ENCODE results near the gene CASKIN2.
"Not testable (repeated sequence)": the region's sequence is repeated elsewhere in the genome, so short reads cannot be mapped to it uniquely, and the experiment has no call there.

CASKIN2 gene

DNA sequence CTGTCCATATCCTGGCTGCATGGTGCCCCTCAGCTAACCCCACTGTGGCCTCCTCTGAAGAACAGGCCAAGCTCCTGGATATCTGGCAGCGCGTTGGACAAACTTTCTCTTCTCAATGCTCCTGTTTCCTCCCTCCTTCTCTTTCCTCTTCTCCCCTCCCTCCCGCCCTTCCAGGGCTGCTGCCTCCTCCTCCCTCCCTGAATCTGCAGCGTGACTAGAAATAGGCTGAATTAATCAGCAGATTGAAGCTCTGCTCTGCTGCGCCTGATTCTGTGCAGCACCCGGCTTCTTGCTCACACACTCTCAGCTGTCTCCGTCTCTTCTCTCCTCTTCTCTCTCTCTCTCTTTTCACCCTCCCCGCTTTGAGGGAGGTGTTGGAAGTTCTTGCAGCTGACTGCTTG is 39.1 kb downstream of the CASKIN2 start:
- FAIRE-seq (no peak), DNase-seq (ENCODE audit: insufficient read length, low spot score) (no peak)

DNA sequence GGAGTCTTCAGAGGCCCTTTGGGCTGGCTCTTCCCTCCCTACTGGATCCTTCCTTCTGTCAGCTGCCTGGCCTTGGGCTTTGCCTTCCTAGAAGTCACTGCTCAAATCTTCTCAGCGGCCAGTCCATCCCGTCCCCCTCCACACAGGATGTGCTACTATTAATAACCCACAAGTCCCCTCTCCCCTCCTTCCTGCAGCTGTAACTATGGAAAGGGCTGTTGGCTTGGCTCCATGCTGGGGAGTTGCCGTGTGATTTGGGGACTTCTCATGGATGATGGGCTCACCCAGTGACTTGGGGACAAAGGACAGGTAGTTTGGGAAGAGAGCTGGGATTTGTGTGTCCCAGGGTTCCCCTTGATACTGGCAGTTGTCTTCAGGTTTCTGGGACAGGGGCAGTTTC is 39.5 kb downstream of the CASKIN2 start:
- FAIRE-seq (no peak), DNase-seq (ENCODE audit: insufficient read length, low spot score) (no peak)

DNA sequence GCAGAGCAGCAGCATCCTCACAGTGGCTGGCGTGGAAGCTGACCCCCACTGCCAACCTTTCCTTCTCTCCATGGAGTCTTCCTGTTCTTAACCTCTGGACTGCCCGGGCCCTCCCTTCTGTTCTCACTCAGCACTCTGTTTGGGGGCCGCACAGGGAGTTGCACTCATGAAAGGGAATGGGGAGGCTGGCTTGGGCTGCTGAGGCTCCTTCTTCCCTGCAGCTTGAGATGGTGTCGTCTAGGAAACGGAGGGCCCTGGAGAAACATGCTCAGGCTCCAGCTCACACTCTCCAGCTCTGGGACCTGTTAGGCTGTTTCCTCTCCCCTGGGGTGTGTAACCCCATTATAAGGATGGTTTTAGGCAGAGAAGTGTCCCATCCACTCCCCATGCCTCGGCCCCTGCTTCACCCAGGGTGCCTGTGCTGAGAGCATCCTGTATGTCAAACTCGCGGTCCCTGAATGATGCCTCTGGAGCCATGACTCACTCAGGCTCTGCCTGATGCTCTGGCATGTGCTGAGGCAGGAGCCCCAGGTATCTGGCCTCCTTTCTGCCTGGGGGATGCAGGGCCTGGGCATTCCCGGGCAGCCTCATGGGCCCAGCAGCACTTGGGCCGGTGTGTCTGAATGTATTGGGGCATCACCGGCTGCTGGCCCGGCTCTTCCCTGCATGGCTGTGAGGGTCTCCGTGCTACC is 40.0 kb downstream of the CASKIN2 start:
- FAIRE-seq = no peak
- no peak for DNase-seq (ENCODE audit: insufficient read length, low spot score)

DNA sequence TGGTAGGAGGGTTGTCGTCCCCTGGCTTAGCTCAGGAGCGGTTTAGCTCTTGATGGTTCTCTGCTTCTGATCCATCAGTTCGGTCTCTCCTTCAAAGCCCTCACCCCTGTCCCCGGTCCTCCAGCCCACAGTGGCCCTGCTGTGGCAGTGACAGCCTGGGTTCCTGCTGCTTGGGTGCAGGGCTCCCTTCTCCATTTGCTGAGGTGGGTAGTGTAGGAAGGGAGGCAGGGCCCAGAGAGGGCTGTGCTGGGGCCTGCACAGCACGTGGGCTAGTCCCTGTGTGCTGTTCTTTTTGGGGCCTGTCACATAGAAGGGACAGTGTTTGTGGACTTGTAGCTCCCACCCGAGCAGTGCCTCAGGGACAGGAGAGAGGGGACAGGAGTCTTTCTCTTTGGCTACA is 40.6 kb downstream of the CASKIN2 start:
- no peak for FAIRE-seq

DNA sequence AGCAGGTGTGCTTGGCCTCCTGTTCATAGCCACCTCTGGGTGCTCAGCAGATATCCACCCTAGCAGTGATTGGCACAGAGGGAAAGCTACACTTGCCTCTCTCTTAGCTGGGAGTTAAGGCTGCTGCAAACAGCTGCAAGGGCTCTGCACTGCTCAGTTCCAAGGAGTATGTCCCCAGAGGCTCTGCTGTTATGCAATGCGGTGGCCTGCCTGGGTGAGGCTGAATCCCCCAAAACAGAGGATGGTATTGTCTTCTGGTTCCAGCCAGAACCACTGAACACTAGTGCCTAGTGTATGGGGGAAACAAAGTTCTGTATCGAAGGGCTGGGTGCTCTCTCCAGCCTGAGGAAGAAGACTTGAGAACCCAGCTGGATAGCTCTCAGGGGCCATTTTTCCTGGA is 42.1 kb downstream of the CASKIN2 start:
- DNase-seq (ENCODE audit: insufficient read length, low spot score) (no peak), FAIRE-seq (no peak)

More for the DNA sequence above, 40.6 kb downstream of the CASKIN2 start:
- DNase-seq (ENCODE audit: insufficient read length, low spot score) = no peak

DNA sequence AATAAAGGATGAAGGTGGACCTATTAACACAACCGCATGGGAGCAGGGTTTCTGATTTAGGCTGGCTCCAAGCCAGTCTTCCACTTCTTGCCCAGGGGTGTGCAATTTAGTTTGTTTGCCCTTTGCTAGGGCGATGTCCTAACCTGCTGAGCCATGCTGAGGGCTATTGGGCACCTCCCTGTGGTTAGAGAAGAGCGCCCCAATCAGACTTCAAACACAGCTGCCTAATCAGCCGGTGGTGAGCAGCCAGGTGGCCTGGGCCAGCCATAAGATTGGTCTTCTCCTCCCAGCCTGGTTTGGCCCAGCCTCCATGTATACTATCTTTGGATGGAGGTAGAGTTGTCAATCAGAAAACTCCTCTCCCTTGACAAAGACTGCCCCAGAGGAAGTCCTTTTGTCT is 43.2 kb downstream of the CASKIN2 start:
- DNase-seq (ENCODE audit: insufficient read length, low spot score) = no peak
- no peak for FAIRE-seq

DNA sequence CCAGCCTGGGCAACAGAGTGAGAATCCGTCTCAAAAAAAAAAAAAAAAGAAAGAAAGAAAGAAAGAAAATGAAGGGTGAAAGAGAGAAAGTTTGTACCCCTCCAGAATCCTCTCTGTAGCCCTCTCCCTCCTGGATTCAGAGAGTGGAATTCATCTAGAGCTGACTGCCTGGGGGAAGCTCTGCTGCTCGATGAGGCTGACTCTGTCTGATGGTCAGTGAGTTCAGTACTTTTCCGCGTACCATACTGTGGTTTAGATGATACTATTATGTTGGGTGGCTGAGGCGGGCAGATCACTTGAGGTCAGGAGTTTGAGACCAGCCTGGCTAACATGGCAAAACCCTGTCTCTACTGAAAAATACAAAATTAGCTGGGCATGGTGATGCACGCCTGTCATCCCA is 44.1 kb downstream of the CASKIN2 start:
- FAIRE-seq (no peak), DNase-seq (ENCODE audit: insufficient read length, low spot score) (no peak)

DNA sequence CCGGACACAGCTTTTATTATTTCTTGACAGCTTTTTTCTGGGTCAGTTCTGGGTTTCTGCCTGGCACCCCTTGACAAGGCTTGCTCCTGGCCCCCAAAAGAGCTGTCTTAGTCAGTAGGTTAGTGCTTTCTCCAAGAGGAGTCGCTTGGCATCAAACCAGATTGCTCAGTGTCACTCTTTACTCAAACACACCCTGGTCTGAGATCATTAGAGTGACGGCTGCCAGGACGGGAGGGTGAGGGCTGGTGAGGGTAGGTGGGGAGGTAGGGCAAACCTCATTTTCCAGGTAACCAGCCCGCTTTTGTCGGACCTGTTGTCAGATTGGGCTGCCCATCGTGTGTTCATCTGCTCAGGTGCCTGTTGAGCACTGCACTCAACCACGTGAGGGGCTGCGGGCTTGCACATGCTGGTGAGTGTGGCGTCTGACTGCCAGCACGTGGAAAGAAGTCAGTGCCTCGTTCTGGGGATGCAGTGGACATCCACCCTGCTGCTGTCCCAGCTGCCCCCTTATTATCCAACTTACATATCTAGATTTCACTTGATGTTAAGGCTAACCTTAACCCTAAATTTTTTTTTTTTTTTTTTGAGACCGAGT is 46.5 kb downstream of the CASKIN2 start:
- FAIRE-seq = no peak
- no peak for DNase-seq (ENCODE audit: insufficient read length, low spot score)

DNA sequence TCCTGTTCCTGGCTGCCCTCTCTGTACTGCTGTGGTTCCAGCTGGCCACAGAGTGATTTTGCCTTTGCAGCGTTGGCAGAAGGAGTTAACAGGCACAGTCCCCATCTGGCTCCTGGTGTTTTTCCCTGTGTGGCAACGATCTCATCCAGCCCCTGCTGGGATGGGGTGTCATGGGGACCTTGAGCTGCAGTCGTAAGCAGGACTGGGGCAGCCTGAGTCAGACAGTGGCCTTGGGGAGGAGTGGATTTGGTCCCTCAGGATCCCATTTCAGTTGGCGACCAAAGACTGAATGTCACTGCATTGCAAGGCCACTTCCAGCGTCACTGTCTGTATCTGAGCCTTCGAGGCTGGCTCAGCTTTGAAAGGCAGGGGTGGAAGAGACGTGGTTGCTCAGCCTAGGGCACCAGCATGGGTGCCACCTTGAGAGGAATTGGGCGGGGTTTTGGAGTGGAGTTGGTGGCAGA is 47.0 kb downstream of the CASKIN2 start:
- no peak for DNase-seq (ENCODE audit: insufficient read length, low spot score)
- FAIRE-seq = no peak

DNA sequence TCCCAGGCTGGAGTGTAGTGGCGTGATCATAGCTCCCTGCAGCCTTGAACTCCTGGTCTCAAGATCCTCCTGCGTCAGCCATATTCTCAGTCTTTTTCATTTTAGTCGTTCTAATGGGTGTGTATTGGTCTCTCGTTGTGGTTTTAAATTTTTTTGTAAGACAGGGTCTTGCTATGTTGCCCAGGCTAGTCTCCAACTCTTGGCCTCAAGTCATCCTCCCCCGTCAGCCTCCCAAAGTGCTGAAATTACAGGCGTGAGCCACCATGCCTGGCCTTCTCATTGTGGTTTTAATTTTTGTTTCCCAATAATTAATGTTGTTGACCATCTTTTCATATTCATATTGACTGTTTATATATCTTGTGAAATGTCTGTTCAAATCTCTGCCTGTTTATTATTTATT is 50.3 kb downstream of the CASKIN2 start:
- no peak for DNase-seq (ENCODE audit: insufficient read length, low spot score)
- no peak for FAIRE-seq

DNA sequence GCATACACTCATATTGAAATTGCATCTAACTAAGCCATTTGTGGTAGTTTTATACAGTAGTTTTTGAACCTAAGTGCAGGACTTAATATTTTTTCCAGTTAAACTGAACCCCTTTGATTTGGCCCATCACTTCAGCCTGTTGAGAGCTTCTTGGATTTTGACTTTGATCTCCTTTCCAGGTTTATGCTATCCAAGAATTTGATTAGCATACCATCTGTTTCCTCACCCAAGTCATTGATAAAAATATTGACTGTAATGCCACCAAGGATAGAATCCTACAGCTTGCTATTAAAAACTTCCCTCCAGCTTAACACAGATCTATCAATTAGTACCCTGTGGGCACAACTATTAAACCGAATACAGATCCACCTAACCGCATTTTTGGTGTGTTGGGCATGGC is 51.7 kb downstream of the CASKIN2 start:
- no peak for FAIRE-seq

DNA sequence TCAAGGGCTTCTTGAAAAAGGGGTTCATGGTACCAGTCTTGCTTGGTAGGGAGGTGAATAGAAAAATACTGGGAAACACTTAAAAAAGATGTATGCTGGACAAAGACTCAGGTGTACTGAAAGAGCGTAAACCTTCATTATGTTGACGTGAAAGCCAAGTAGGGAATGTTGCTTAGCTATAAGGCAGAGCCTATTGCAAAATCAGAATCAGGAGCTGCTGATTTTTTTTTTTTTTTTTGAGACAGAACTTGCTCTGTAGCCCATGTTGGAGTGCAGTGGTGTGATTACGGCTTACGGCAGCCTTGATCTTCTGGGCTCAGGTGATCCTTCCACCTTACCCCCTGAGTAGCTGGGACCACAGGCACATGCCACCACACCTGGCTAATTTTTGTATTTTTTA is 55.0 kb downstream of the CASKIN2 start:
- no peak for FAIRE-seq

More for the DNA sequence above, 51.7 kb downstream of the CASKIN2 start:
- DNase-seq (ENCODE audit: insufficient read length, low spot score) = no peak

DNA sequence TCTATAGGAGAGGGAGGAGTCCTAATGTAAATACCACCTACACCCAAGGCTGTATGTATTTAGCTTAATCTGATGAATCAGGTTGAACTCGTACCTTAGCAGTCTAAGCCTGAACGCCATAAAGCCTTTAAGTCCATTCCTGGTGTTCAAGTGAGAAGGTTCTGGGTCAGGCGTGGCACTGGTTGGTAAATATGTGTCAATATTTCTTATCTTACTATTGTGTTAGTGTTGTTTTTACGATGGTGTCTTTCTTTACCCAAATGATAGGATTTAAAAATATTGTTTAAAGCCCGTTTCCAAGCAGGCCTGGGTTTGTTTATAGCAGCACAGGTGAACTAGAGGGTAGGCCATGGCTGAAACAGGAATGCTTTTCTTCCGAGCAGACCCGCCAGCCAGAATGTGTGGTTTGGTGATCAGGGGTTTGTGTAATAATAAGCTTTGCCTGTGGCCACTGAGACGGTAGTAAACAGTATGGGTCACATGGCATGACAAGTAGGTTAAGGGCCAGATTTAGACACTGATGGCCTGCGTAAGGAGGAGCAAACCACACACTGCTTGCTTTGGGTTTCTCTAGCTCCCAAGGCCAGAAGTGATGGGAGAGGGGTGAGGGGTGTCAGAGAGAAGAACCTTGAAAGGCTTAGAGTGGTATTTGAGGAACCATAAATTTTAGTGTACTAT is 55.6 kb downstream of the CASKIN2 start:
- FAIRE-seq (no peak), DNase-seq (ENCODE audit: insufficient read length, low spot score) (no peak)

More for the DNA sequence above, 55.0 kb downstream of the CASKIN2 start:
- DNase-seq (ENCODE audit: insufficient read length, low spot score) = no peak

DNA sequence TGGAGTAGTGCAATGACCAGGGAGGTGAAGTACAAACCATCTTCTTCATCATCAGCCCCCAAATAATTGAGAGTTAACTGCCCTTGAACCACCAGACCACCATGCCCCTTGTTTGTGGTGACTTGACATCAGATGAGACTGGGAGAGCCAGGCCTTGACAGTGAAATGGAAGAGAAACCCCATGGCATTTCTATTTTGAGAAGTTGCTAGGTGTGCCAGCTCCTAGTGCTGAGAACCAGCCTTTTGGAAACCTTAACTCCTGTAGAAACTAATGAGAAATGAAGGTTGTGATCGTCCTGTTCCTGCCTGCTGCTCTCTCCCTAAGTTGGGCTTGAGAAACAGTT is 56.1 kb downstream of the CASKIN2 start:
- DNase-seq (ENCODE audit: insufficient read length, low spot score) = no peak

DNA sequence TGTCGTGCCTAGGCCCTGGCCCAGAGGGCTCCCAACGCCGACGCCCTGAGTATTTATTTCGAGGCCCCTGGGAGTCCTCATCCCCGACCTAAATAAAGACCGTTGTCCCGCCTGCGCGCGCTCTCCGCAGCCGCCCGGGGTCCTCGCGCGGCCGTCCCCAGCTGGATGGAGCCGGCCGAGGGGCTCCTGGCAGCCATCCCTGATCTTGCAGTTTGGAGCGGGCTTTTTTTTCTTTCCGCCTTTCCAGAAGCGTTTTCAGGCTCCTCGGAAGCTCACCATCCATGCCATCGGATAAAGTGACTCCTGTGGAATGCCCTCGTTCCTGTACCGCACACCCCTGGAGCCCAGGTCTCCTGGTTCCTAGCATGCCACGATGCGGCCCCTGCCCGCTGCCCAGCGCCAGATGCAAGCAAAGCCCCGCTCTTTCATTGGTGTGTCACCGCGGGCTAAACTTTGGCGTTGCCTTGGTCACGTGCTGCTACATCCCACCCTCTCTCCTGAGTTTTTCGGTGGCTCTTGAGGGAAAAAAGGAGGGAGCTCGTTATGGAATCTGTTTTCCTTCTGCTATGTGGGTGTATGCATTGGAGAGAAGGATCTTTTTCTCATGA is 58.2 kb downstream of the CASKIN2 start:
- FAIRE-seq (no peak), DNase-seq (ENCODE audit: insufficient read length, low spot score) (no peak)

More for the DNA sequence above, 56.1 kb downstream of the CASKIN2 start:
- no peak for FAIRE-seq

DNA sequence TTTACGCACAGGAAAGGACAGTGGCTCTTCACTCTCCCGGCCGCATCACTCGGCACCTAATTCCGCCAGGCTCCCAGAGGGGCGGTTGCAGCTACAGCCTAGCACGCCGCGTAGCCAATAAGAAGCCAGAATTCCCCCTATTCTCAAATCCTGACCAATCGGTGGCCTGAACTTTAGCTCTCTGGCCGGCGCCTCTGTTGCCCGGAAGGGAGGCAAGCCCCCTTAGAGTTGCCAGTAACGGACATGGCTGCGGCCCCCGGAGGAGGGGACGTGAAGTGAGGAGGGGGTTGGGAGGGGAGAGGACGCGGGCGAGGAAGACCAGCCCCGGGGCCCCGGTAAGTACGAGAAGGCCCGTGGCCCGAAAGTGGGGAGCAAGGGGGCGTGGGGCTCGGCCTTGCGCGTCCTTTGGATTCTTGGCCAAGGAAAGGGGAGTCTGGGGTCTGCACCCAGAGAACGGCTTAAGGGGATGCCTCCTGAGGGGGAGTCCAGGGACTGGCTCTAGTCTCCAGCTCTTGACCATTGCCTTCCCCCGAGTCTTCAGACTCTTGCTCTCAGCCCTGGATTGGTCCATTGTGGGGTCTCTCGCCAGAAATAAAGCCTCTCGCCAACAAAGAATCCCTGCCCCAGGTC is 58.8 kb downstream of the CASKIN2 start, which contains the start of gene TMEM94:
Gene TMEM94 (plus strand): TSS at position 219 of the 630 bp plus-strand sequence. CDS start 15,271 bp downstream, outside the sequence.
- FAIRE-seq (peak; percentile 74), DNase-seq (ENCODE audit: insufficient read length, low spot score) (peak; percentile 89)

DNA sequence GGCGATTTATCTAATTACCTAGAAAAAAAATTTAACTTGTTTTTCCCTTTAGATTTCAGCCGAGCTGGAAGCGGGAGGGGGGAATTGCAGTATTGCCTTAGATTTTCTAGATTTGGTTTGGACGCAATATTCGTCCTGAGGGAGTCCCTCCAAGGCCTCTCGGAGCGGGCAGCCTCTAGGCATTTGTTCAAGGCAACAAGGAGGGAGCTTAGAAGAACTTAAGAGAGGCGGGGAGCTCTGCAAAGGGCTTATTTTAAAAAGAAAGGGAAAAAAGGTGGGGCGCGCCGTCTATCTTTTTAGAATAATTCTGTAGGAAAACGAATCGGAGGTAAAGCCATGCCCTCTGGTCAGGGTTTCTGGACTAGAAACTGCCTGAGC is 59.3 kb downstream of the CASKIN2 start:
- FAIRE-seq = no peak
- DNase-seq (ENCODE audit: insufficient read length, low spot score) = no peak

DNA sequence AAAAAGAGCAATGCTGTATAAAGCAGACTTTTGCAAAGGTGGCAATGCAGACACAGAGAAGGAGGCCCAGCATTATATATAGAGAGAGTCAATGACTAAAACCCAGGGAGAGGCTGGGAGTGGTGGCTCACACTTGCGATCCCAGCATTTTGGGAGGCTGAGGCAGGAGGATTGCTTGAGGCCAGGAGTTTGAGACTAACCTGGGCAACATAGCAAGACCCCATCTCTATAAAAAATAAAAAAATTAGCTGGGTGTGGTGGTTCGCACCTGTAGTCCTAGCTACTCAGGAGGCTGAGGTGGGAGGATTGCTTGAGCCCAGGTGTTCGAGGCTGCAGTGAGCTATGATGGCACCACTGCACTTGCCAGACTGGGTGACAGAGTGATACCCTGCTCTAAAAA is 60.7 kb downstream of the CASKIN2 start:
- not testable (repeated sequence) for FAIRE-seq; DNase-seq (ENCODE audit: insufficient read length, low spot score)

DNA sequence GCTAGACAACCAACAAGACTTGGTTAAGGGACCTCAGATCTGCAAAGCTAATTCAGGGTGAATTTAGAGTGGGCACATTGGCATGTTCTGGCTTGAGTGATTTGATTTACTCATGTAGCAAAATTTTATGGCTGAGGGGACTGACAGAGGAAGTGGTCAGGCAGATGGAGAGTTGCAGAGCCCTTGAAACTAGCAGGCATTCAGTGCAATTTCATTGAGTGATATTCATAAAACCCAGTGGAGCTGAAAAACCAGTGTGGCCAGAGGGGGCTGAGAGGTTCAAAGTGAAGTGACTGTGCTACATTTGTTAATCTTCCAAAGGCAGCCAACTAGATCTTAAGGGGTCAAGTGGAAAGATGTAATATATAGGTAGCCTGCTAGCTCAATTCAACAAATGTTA is 61.1 kb downstream of the CASKIN2 start:
- peak; percentile 35 for DNase-seq (ENCODE audit: insufficient read length, low spot score)
- peak; percentile 67 for FAIRE-seq

DNA sequence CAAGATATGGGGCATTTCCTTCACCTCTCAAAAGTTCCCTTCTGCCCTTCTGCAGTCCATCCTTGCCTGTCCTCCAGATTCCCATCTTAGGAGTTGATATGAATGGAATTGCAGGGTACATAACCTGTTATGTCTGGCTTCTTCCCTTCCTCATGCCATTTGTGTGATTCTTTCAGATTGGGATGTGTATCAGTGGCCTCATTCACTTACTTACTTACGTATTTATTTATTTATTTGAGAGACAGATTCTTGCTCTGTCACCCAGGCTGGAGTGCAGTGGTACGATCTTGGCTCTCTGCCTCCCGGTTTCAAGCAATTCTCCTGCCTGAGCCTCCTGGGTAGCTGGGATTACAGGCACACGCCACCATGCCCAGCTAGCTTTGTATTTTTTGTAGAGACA is 65.1 kb downstream of the CASKIN2 start:
- FAIRE-seq = no peak
- no peak for DNase-seq (ENCODE audit: insufficient read length, low spot score)

Measured in GM19239 (cell line).